Liver (tissue), 9 donors: Measurements from ENCODE around the gene RXYLT1. TPM values are rescaled to one million over a fixed set of nuclear protein-coding genes. Genes with fewer than 3 reads are reported as not detected.

Experiments
- DNase-seq: peaks from one replicate; pipeline ENCODE4 v3.0.0-alpha.2; 2017; ENCODE audit warnings: low spot score
- H3K27ac ChIP-seq, 2 donors: one replicate each; pipeline ENCODE4 v1.7.0; 2013; ENCODE audit warnings: inconsistent platforms in 2 of 2, low read length in 2 of 2, control low read depth in 1 of 2, low read depth in 1 of 2, mild to moderate bottlenecking in 1 of 2
- H3K27me3 ChIP-seq, 4 donors: one replicate each; pipeline versions ENCODE4 v1.6.1 to v1.7.0; 2013; ENCODE audit warnings: low read length in 3 of 4, inconsistent platforms in 1 of 4, mild to moderate bottlenecking in 1 of 4, moderate library complexity in 1 of 4; ENCODE audit not compliant: control insufficient read depth in 4 of 4, insufficient read depth in 4 of 4
- H3K36me3 ChIP-seq, 4 donors: one replicate each; pipeline versions ENCODE4 v1.6.1 to v1.7.0; 2013; ENCODE audit warnings: low read length in 3 of 4, mild to moderate bottlenecking in 3 of 4, low read depth in 1 of 4, moderate library complexity in 1 of 4; ENCODE audit not compliant: control insufficient read depth in 4 of 4, insufficient read depth in 3 of 4
- H3K4me1 ChIP-seq, 4 donors: one replicate each; pipeline versions ENCODE4 v1.6.1 to v1.7.0; 2013; ENCODE audit warnings: low read length in 3 of 4, mild to moderate bottlenecking in 3 of 4, moderate library complexity in 1 of 4; ENCODE audit not compliant: control insufficient read depth in 4 of 4, insufficient read depth in 4 of 4
- H3K4me3 ChIP-seq, 3 donors: one replicate each; pipeline versions ENCODE4 v1.6.1 to v1.7.0; 2013; ENCODE audit warnings: low read length in 3 of 3, control low read depth in 1 of 3, low read depth in 1 of 3, mild to moderate bottlenecking in 1 of 3
- H3K9ac ChIP-seq, 2 donors: one replicate each; pipeline ENCODE4 v1.7.0; 2013; ENCODE audit warnings: low read length in 2 of 2, mild to moderate bottlenecking in 2 of 2, moderate library complexity in 2 of 2, control low read depth in 1 of 2, low read depth in 1 of 2
- H3K9me3 ChIP-seq, 4 donors: one replicate each; pipeline versions ENCODE4 v1.6.1 to v1.7.0; 2013; ENCODE audit warnings: low read length in 3 of 4; ENCODE audit not compliant: control insufficient read depth in 4 of 4
- EGR1 ChIP-seq, 2 donors: IDR thresholded peaks; 2 replicates each; pipeline ENCODE4 v1.6.1; 2016 to 2018; ENCODE audit warnings: antibody characterized with exemption in 2 of 2, low read depth in 2 of 2
- FOXA1 ChIP-seq: IDR thresholded peaks from 2 replicates; pipeline ENCODE4 v1.6.1; 2016; ENCODE audit warnings: antibody characterized with exemption
- FOXA2 ChIP-seq: IDR thresholded peaks from 2 replicates; pipeline ENCODE4 v1.6.1; 2016; ENCODE audit warnings: antibody characterized with exemption
- GABPA ChIP-seq, 2 donors: IDR thresholded peaks in 1 of 2; conservative IDR thresholded peaks in 1 of 2; 2 replicates each; pipeline ENCODE4 v1.6.1; 2016; ENCODE audit warnings: antibody characterized with exemption in 2 of 2, mild to moderate bottlenecking in 1 of 2, moderate library complexity in 1 of 2
- HNF4A ChIP-seq, 2 donors: conservative IDR thresholded peaks; 2 replicates each; pipeline ENCODE4 v1.6.1; 2016; ENCODE audit warnings: antibody characterized with exemption in 2 of 2, mild to moderate bottlenecking in 2 of 2
- HNF4G ChIP-seq: IDR thresholded peaks from 2 replicates; pipeline ENCODE4 v1.6.1; 2016; ENCODE audit warnings: antibody characterized with exemption
- JUND ChIP-seq, 2 donors: IDR thresholded peaks; 2 replicates each; pipeline ENCODE4 v1.6.1; 2016; ENCODE audit warnings: antibody characterized with exemption in 2 of 2
- NR2F2 ChIP-seq: IDR thresholded peaks from 2 replicates; pipeline ENCODE4 v1.6.1; 2016; ENCODE audit warnings: antibody characterized with exemption
- RAD21 ChIP-seq, 2 donors: IDR thresholded peaks; 2 replicates each; pipeline ENCODE4 v1.6.1; 2016; ENCODE audit warnings: antibody characterized with exemption in 2 of 2, mild to moderate bottlenecking in 2 of 2
- RXRA ChIP-seq, 2 donors: IDR thresholded peaks; 2 replicates each; pipeline ENCODE4 v1.6.1; 2017 to 2018; ENCODE audit warnings: antibody characterized with exemption in 2 of 2, mild to moderate bottlenecking in 1 of 2
- SP1 ChIP-seq: IDR thresholded peaks from 2 replicates; pipeline ENCODE4 v1.6.1; 2018; ENCODE audit warnings: antibody characterized with exemption, mild to moderate bottlenecking
- TAF1 ChIP-seq: conservative IDR thresholded peaks from 2 replicates; pipeline ENCODE4 v1.6.1; 2016; ENCODE audit warnings: antibody characterized with exemption, mild to moderate bottlenecking
- YY1 ChIP-seq: IDR thresholded peaks from 2 replicates; pipeline ENCODE4 v1.6.1; 2016; ENCODE audit warnings: antibody characterized with exemption, mild to moderate bottlenecking
- WGBS: extraction: QIAGEN DNeasy Blood & Tissue Kit; methylation state at CpG from one replicate; pipeline ENCODE4 v1.1.7; 2013; 5-methylcytosine and 5-hydroxymethylcytosine counted together
- polyA plus RNA-seq, 2 donors: library from polyadenylated mRNA; stranded (reverse) in 1 of 2; unstranded in 1 of 2; fragments of 200-250 nt in 1 of 2; fragments of >200 nt in 1 of 2; fragmentation: Nextera tagmentation in 1 of 2; extraction: Ambion mirVana in 1 of 2; gene quantifications; one replicate each; pipeline versions ENCODE4 v1.2.1 to v1.2.3, GENCODE V29; 2013 to 2015
- total RNA-seq, 2 donors: library from RNA; depleted of rRNA; stranded (reverse); fragments of >200 nt; gene quantifications; one replicate each; pipeline ENCODE4 v1.2.3, GENCODE V29; 2014
- TF ChIP-seq, protein P1 (sequence below): IDR thresholded peaks from 2 replicates; pipeline ENCODE4 v1.6.1; 2016; ENCODE audit warnings: antibody characterized with exemption
- TF ChIP-seq, protein P2 (sequence below): IDR thresholded peaks from 2 replicates; pipeline ENCODE4 v1.6.1; 2016; ENCODE audit warnings: antibody characterized with exemption, mild to moderate bottlenecking
- TF ChIP-seq, protein P3 (sequence below): IDR thresholded peaks from 2 replicates; pipeline ENCODE4 v1.6.1; 2016; ENCODE audit warnings: antibody characterized with exemption
- TF ChIP-seq, protein P4 (sequence below): IDR thresholded peaks from 2 replicates; pipeline ENCODE4 v1.6.1; 2016; ENCODE audit warnings: antibody characterized with exemption
- TF ChIP-seq, protein P5 (sequence below): fragments of 150-350 bp; IDR thresholded peaks from 2 replicates; pipeline ENCODE4 v1.5.1; 2017; ENCODE audit warnings: improper control_type of control experiment, low read depth, low read length; ENCODE audit not compliant: missing input control
- donor health status: healthy.
- donor health status: healthy.
- donor health status: healthy.
- donor health status: healthy.
- donor health status: healthy.

The RXYLT1 gene
- total and polyA plus RNA-seq, 4 donors = 6.0 to 12.2 (median 10.4) TPM

DNA sequence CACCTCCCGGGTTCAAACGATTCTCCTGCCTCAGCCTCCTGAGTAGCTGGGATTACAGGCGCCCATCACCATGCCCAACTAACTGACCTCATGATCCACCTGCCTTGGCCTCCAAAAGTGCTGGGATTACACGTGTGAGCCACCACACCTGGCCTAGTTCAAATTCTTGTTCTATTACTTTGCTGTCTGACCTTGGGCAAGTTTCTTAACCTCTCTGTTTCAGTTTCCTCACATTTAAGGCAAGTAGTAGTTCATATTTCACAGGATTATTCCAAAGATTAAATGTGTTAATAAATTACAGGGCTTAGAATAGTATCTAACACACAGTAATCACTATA is 10.9 kb downstream of the RXYLT1 start:
- DNase-seq = no peak
- no peaks in the 10 kb centered on the region for H3K27me3 ChIP-seq
- H3K9ac ChIP-seq = no peak overlapping the region
- H3K4me3 ChIP-seq = no peak overlapping the region
- peaks cover 4 to 18% (median 12%) of the 10 kb centered on the region in 4 donors for H3K36me3 ChIP-seq
- no peak overlapping the region for H3K27ac ChIP-seq
- H3K4me1 ChIP-seq = no peaks in the 10 kb centered on the region
- TF ChIP-seq RXRA (IDR thresholded peaks at IDR 0.05) = no peak
- TF ChIP-seq YY1 = no peak
- TF ChIP-seq FOXA1 = no peak
- TF ChIP-seq FOXA2 = no peak
- no peak for TF ChIP-seq EGR1 (IDR thresholded peaks at IDR 0.05; ENCODE audit: low read depth in 2 of 2)
- TF ChIP-seq HNF4A (conservative IDR thresholded peaks at IDR 0.05) = no peak
- TF ChIP-seq, protein P1, sequence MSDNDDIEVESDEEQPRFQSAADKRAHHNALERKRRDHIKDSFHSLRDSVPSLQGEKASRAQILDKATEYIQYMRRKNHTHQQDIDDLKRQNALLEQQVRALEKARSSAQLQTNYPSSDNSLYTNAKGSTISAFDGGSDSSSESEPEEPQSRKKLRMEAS = no peak
- TF ChIP-seq, protein P2, sequence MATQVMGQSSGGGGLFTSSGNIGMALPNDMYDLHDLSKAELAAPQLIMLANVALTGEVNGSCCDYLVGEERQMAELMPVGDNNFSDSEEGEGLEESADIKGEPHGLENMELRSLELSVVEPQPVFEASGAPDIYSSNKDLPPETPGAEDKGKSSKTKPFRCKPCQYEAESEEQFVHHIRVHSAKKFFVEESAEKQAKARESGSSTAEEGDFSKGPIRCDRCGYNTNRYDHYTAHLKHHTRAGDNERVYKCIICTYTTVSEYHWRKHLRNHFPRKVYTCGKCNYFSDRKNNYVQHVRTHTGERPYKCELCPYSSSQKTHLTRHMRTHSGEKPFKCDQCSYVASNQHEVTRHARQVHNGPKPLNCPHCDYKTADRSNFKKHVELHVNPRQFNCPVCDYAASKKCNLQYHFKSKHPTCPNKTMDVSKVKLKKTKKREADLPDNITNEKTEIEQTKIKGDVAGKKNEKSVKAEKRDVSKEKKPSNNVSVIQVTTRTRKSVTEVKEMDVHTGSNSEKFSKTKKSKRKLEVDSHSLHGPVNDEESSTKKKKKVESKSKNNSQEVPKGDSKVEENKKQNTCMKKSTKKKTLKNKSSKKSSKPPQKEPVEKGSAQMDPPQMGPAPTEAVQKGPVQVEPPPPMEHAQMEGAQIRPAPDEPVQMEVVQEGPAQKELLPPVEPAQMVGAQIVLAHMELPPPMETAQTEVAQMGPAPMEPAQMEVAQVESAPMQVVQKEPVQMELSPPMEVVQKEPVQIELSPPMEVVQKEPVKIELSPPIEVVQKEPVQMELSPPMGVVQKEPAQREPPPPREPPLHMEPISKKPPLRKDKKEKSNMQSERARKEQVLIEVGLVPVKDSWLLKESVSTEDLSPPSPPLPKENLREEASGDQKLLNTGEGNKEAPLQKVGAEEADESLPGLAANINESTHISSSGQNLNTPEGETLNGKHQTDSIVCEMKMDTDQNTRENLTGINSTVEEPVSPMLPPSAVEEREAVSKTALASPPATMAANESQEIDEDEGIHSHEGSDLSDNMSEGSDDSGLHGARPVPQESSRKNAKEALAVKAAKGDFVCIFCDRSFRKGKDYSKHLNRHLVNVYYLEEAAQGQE = no peak
- 97% methylated on average over 4 of the region's 4 CpGs for WGBS
- no peaks in the 10 kb centered on the region for H3K9me3 ChIP-seq

DNA sequence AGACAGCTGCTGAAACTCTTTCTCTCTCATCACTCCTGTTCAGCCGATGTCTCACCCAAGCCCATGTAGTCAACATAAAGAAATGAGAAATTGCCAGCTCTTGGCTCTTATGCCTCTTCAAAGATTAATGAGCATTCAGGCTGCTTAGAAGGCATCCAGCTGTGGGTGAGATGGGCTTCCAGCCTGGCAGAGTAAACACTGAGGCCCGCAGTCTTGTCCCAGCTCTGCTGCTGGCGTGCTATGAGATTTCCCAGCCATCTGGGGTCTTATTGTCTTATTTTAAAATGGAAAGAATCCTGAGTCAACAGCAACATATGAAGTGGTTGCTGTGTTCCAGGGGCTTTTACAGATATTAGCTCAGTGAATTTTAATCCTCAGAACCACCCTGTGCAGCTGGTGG is 12.6 kb downstream of the RXYLT1 start:
- DNase-seq = no peak
- no peaks in the 10 kb centered on the region for H3K27me3 ChIP-seq
- peaks cover 0 to 6% (median 2%) of the 10 kb centered on the region in 4 donors for H3K4me1 ChIP-seq
- WGBS = 99% methylated on average over 3 of the region's 3 CpGs
- no peak overlapping the region for H3K9ac ChIP-seq
- H3K9me3 ChIP-seq = no peaks in the 10 kb centered on the region
- TF ChIP-seq TAF1 (no peak), FOXA2 (no peak), HNF4A (conservative IDR thresholded peaks at IDR 0.05) (no peak), RAD21 (IDR thresholded peaks at IDR 0.05) (no peak), RXRA (IDR thresholded peaks at IDR 0.05) (no peak), YY1 (no peak), FOXA1 (no peak), SP1 (no peak), GABPA (IDR thresholded peaks at IDR 0.05 in 1 of 2, conservative IDR thresholded peaks at IDR 0.05 in 1 of 2) (no peak), NR2F2 (no peak), JUND (IDR thresholded peaks at IDR 0.05) (no peak), HNF4G (no peak), EGR1 (IDR thresholded peaks at IDR 0.05; ENCODE audit: low read depth in 2 of 2) (no peak)
- TF ChIP-seq, protein P3, sequence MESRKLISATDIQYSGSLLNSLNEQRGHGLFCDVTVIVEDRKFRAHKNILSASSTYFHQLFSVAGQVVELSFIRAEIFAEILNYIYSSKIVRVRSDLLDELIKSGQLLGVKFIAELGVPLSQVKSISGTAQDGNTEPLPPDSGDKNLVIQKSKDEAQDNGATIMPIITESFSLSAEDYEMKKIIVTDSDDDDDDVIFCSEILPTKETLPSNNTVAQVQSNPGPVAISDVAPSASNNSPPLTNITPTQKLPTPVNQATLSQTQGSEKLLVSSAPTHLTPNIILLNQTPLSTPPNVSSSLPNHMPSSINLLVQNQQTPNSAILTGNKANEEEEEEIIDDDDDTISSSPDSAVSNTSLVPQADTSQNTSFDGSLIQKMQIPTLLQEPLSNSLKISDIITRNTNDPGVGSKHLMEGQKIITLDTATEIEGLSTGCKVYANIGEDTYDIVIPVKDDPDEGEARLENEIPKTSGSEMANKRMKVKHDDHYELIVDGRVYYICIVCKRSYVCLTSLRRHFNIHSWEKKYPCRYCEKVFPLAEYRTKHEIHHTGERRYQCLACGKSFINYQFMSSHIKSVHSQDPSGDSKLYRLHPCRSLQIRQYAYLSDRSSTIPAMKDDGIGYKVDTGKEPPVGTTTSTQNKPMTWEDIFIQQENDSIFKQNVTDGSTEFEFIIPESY = no peak
- TF ChIP-seq, protein P1 = no peak
- TF ChIP-seq, protein P4, sequence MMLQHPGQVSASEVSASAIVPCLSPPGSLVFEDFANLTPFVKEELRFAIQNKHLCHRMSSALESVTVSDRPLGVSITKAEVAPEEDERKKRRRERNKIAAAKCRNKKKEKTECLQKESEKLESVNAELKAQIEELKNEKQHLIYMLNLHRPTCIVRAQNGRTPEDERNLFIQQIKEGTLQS = no peak
- TF ChIP-seq, protein P2 = no peak
- TF ChIP-seq, protein P5, sequence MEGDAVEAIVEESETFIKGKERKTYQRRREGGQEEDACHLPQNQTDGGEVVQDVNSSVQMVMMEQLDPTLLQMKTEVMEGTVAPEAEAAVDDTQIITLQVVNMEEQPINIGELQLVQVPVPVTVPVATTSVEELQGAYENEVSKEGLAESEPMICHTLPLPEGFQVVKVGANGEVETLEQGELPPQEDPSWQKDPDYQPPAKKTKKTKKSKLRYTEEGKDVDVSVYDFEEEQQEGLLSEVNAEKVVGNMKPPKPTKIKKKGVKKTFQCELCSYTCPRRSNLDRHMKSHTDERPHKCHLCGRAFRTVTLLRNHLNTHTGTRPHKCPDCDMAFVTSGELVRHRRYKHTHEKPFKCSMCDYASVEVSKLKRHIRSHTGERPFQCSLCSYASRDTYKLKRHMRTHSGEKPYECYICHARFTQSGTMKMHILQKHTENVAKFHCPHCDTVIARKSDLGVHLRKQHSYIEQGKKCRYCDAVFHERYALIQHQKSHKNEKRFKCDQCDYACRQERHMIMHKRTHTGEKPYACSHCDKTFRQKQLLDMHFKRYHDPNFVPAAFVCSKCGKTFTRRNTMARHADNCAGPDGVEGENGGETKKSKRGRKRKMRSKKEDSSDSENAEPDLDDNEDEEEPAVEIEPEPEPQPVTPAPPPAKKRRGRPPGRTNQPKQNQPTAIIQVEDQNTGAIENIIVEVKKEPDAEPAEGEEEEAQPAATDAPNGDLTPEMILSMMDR = no peak
- peaks cover 4 to 14% (median 6%) of the 10 kb centered on the region in 4 donors for H3K36me3 ChIP-seq
- no peak overlapping the region for H3K27ac ChIP-seq
- no peak overlapping the region for H3K4me3 ChIP-seq
